Stimulated activated CD4-positive, alpha-beta T cell treated with anti-CD3 and anti-CD28 coated beads, Interleukin-15, amount 100 ng/mL, for 1 hour (primary cell): Measurements from ENCODE around the gene KCNA2.

ENCODE experiments used
- DNase-seq, 2 donors: peaks; one replicate each; pipeline ENCODE4 v3.0.0-alpha.2; 2020; ENCODE audit warnings: low read depth in 1 of 2, low spot score in 1 of 2

KCNA2 gene

DNA sequence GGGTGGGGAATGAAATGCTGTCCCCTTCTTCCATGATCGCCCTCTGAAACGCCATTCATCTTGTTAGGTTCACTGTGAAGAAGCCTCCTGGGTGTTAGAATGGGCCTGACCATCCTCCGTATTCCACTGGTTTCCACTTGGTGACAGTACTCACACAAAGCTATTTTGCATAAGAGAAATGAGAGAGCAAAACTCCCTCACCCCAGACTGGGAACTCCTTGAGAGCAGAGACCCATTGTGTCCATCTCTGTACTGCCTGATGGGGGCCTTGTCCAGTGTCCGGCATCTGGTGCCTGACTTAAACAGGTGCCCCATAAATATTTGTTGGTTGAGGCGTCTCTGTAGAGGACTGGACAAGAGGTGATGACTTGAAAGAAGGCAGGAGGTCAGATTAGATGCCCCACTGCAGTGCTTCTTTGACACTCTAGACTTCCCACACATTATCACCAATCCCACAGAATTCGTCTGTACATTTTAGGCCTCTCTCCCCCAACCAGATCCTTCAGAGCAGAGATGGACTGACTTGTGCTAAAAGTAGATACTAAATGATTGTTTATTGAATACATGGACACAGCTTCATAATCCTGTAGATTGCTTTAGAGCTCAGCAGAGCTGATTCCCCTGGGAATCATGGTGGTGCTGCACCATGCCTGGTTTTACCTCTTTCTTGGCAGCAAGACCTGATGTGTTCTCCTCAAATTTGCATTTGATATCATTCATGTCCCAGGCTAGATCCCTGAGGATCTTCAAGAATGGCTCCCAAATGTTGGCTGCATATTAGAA, 22.4 kb upstream of the KCNA2 start:
- no peak for DNase-seq

DNA sequence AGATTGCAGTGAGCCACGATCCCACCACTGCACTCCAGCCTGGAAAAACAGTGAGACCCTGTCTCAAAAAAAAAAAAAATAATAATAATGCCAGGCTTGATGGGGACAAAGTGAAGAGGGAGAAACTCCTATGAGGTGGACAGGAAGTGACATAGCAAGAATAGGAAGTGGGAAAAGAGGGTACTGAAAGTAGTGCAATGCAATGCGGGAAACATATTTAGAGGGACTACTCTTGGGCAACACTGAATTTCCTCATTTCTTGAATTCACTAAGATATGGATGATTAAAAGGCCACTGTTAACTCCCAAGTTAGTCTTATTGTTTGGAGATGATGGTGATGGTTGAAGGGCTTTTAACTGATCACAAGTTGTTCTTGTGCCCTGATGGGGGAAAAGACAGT, 21.6 kb upstream of the KCNA2 start:
- no peak for DNase-seq

DNA sequence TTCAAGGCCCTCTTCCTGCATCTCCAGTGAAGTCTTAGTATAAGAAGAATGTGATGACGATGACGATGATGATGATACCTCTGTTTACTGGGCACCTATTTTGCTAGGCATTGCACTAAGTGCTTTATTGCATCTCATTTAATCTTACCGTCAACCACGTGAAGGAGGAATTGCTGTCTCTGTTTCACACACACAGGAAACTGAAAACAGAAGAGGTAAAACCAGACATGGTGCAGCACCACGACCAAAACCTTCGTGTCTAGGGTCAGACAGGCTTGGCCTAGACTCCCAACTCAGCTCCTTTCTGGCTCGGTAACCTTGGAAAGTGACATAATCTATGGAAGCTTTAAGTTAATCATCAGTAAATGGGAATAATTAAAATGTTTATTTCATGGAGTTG, 20.7 kb upstream of the KCNA2 start:
- DNase-seq, result no peak

DNA sequence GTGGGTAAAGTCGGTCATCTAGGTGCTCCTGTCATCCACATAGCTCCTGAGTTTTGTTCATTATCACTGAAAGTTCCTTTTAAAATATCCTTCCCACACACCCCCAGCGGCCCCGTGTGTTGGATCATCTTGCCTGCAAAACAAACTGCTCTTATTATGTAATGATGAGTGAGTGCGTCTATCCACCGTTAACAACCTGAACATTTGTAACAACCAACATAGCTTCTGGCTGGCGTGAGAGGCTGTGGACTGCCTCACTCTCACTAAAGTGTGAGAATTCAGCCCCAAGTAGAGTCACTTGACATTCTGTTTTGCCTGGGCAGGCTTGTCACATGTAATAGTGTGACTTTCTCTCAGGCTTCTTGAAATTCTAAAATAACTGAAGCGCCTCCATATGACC, 14.5 kb upstream of the KCNA2 start:
- DNase-seq, result no peak

DNA sequence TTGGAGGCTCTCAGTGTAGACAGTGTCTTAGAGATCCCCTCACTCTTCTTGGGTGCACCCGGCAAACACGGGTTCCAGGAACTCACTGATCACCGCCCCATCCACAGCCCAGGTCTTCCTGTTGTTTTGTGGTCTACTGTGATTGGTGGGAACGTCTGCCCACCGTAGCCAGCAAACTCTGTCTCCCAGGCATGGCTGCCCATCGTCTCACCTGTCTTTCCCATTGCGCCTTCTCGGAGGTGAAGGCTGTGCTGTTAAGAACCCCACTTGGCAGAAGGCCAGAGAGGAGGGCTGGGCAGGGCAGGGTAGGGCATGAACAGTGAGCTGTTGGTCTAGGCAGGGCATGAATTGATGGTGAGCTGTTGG, 14.1 kb upstream of the KCNA2 start:
- no peak for DNase-seq

DNA sequence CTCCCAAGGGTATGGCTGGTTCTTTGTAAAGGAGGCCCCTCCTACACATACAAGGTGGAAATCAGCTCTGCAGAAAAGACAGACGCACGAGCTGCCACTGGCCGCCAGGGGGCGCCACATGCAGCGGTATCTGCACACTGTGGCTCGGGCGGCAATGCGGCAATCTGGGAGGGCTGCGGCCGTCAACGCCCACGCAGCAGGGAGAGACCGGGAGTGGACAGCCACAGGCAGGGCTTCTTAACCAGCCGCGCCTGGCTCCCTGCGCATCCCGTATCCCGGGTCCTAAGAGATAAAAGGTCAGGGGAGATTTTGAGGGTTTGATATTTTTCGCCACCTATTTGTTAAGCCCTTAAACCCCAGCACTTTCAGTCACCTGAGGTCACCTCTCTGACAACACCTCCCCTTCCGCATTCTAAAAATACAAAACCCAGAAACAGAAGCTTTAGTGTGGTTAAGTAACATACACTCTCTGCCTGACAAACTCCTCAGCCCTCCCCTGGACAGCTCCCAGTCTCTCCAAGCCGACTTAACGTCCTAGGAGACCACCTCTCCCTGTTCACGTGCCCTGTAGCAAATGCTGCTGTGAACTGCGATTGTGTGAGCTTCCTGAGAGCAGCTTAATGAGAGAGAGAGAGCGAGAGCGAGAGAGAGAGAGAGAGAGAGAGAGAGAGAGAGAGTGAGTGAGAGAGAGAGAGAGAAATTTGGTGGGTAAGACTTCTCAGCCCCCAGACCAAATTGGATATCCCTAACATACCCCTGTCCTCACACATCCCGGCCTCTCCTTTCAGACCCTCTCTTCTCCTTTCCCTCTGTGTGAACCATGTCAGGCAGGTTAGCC, 13.5 kb upstream of the KCNA2 start:
- DNase-seq, result peak; percentile 79 to 83

DNA sequence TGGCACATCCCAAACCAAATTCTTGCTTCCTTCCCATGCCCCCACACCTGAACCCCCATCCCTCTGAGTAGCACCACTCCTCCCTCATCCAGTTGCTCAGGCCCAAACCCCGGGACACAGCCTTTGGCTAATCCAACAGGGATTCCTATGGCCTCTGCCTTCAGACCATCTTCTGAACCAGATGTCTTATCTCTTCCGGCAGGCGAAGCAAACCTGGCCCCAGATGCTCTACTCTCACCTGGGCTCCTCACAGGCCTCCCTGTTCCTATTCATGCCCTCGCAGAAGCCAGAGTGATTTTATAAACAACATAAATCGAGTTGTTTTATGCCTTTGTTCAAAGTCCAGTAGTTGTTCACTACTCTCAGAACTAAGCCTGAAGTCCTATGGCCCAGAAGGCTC, 12.5 kb upstream of the KCNA2 start:
- DNase-seq, result no peak

DNA sequence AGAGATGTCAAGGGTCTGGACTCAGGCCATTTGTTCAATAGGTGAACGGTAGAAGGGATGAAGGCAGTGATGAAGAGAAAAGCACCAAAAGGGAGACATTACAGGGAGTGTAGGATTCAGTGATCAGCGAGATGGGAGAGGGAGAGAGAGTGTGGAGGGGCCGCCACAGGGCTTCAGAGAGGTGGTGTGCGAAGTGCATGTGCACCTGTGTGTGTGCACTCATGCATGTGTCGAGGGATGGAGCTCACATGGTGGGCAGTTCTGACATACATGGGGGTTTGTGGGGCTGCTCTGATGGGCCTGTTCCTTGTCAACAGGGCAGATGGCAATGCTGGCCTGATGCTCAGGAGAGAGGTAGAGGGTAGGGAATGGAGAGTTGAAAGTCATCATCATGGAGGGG, 11.4 kb upstream of the KCNA2 start:
- DNase-seq, result no peak

DNA sequence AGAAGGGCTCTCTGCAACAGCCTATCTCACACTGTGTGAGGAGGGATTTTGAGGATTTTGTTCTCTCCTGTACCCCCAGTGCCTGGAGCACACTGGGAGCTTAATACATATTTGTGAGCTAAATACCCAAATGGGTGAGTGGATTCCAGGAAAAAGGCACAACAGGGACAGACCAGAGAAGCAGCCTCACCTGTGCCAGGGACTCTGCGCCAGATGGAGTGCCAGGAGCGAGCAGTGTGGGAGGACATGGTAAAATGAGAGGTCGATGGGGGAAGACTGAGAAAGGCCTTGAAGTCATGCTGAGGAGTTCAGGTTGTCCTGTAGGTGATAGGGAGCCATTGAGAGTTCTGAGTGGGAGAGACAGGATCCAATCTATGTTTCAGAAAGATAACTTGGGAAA, 11.0 kb upstream of the KCNA2 start:
- DNase-seq, result no peak

DNA sequence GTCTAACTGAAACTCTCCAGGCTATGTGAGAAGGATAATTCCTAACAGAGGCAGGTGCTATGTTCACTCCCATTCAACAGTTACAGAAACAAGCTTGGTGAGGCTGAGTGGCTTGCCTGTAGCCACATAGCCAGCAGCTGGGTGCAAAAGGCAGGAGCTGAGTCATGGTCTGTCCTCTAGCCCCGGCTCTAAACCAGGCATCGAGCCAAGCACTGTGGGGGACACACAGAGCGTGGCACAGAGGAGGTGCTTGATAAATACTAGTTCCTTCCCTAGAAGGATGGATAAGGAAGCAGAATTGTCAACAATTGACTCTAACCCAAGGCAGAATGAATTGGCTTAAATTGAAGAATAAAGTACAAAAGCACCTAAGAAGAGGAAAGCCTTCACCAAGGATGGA, 10.4 kb upstream of the KCNA2 start:
- no peak for DNase-seq

DNA sequence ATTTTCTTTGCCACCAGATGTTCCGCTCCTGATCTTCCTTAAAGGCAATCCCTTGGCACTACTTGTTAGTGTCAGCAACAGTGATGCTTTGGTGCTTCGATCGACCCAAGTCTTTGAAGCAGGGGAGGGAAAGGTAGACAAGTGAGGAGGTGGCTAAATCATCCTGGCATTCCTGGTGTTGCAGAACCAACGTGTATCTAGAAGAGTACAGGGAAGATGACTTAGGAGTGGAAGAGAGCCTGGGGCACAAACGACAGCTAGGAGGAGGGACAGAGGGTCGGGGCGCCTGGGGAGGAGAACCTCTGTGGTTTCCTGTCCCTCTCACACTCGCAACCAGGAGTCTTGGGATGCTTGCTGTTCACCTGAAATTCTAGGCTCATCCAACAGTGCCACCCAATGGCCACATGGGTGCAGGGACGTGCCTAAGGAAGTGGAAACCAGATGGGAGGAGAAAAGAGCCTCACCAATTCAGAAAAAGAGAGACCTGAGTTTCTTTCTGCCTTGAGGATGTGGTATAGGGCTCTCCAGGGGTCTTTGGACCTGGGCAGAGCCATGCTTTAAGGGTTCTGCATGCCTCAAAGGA, 9.5 kb upstream of the KCNA2 start:
- no peak for DNase-seq

DNA sequence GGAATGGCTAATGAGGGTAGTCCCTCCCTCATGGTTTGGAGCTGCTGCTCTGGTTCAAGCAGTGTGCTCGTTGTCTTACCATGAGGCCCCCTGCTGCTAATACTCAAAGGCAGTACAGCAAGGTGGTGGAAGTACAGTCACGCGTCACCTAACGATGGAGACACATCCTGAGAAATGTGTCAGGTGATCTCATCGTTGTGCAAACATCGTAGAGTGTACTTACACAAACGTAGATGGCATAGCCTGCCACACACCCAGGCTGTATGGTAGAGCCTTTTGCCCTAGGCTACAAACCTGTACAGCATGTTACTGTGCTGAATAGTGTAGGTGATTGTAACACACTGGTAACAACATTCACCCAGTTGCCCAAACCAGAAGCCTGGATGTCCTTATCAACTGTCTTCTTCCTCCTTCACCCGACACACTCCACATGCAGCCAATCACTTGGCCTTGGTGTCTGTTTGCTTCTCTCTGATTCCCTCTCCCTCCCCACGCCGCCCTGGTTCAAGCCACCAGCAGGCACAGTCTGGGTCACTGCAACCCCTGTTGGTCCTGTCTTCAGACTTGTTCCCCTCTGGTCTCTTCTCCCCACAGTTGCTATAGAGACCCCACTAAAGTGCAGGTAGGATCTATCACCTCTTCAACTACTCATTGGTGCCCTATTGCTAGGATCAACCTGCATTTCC, 6.0 kb upstream of the KCNA2 start:
- DNase-seq, result no peak

DNA sequence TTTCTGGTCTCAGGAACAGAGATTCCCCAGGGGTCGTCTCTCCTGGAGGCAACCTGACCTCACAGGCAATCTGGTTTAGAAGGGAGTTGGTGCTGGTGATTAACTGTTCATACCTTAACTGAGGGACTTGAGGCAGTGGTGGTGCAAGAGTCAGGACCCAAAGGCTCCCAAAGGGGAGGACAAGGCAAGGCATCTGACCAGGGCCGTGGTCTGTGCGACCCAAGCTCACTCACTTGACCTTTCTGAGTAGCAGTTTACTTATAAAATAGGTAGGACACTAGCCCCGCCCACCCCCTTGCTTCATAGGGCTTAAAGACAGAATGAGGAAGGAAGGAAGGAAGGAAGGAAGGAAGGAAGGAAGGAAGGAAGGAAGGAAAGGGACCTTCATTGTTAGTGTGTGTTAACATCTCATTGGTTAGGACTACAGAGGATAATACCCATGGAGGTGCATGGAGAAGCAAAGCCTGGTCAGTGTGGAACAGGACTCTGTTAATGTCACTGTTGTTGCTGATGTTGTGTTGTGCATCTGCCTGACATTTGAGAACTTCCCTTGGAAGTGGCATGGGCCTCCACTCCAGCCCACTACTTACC, 4.6 kb upstream of the KCNA2 start:
- DNase-seq, result no peak

DNA sequence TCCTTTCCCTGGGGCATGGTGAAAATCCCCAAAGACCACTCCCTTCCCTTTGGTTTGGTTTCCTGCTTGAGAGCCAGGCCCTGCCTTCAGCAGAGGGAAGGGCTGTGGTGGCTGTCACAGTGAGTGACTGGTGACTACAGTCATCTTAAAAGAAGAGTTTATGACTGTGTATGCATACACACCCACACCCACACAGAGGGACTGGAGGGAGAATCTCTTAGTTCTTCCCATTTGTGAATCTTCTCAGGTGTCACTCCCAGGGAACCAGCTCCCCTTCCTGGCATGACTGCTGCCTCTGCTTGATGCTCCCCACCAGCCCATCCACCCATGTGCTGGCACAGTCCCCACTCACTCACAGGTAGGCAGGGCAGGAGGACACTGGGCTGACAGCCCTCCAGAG, 3.9 kb upstream of the KCNA2 start:
- no peak for DNase-seq

DNA sequence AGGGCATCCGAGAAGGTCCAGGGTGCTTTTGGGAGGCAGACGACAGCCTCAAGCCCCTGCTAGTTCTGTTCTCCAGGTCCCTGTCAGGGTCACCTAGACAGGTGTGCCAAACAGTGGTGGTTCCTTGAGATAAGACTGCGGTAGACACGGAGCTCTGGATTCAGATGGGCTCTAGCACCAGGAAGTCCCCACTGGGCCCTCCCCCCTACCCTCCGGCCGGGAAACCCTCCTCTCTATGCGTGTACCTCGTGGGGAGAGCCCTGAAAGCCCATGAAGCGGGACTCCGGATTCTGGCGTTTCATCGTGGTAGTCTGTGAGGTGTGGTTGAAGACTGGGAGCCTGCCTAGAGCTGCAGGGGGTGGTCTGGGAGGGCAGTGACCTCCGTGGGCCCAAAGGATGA, 2.1 kb upstream of the KCNA2 start:
- DNase-seq, result no peak

DNA sequence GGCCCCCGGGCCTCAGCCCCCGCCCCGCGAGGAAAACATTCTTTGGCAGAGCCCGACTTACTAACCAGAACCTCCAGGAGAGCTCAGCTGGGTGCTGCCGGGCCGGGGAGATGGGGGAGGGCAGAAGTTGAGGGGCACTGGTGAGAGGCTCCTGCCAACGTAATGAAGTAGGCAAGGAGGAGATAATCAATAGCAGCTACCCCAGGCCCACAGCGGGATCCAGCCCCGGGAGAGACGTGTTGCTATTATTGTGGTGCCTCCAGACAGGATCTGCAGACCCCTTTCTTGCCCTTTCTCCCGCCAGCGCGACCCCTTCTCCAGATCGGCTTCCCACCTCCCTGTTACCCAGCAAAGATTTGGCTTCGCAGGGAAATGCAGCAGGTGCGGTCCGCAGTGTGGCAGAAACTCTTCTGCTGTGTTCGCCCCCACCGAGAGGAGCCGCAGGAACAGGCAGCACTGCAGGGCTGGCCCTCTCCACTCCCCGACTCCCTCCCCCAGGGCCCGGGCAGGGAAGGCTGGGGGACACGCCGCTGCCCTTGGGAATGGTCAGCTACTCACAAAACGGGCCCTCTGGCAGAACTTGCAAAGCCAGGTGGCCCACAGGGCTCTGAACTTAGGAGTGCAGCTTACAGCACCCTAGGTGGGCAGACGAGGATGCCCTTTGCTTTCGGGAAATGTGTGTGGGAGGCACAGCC, 1.5 kb upstream of the KCNA2 start:
- DNase-seq, result no peak

DNA sequence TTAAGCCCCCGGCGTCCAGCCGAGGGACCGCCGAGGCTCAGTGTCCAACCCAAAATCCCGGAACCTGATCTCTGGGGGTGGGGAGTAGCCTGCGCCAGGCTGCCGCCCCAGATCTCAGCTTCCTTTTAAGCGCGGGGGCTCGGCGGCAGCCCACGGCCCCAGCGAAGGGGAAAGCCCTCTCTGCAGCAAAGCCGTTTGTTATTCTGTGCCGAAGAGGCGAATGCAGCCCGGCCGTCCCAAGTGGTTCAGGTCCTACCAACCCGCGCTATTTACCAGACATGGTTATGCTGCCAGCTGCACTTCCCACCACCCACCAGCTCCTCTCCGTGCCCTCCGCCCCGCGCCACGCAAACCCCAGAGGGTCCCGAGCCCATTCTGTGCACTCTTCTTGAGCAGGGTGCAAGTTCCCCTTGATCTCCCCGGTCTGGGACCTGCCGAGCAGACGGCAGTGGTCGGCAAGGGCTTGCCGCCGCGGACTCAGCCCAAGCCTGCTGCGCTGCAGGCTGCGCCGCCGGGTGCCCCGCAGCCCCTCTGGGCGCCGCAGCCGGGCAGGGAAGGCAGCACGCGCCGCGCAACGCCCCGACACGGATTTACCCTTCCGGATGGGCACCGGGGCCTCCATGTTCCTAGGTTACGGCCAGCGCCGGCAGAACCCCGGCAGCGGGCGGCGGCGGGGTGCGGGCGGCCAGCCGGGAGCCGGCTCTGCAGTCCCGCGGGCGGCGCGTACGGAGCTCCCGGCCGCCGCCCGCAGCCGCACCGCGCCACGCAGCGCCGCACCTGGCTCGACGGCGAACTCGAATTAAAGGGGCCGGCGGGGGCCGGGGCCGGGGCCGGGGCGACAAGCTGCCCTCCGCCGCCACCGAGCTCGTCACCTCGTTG, 738 bp upstream of the KCNA2 start:
- peak in 1 of 2 donors; percentile 24 for DNase-seq

DNA sequence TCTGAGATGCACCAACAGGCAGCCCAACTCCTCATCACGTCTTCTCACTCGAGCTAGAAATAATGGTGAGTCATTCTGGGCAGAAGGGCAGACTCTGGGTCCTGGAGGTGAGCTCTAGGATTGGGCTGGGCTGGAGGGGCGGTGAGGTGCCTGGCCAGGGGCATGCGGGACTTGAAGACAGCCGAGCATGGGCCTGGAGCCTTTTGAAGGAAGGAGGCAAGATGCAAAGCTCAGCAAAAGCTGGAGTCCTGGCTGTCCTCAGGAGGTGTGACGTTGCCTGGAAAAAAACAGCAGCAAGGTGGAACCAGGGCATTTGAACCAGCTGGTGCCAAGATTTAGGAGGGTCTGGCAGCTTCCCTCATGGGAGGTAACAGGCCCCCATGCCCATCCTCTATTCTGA, 712 bp downstream of the KCNA2 start:
- no peak for DNase-seq

DNA sequence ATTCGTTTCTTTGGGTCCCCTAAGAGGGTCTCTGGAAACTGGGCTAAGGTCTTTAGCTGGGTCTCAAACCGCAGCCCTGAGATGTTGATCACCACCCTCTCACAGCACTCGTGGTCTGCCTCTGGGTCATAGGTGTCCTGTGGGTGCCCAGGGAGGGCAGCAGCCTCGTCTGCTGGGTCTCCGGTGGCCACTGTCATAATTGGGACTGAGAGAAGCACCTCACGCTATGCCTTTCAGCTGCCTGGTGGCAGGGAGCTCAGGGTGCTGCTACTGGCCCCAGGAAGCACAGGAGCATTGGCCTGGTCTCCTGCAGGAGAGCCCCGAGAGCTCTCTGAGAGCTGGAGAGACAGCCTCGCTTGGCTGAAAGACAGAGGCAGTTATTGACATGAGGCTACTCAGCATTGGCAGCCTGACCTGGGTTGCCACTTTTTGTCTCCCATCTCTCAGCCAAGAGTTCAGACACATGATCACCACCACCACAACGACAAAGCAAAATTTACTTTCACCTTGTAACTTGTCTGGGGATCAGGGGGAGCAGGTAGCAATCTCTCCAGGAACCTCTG, 1.5 kb downstream of the KCNA2 start:
- DNase-seq, result no peak

DNA sequence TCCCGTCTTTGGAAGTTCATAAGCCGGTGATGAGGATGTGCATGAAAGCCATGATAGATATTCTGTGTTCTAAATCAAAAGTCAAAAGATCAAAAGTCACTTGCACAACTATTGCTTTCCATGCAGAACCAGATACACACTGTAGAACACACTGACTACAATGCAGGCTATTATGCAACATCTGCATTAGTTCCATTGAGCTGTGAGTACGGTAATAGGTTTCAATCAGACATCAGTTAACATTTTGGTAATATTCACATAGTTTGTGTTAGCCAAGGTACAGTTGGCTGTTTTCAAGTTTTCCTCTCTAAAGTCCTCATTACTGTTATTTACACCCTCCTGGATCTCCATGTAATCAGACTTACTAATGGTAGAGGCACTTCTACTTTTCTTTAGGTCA, 3.1 kb downstream of the KCNA2 start:
- DNase-seq, result no peak
